K562 (cell line): ENCODE results near the gene MCF2. TPM values are rescaled to one million over a fixed set of nuclear protein-coding genes. Genes with fewer than 3 reads are reported as not detected.

ENCODE experiments used
- ATAC-seq: fragments of 200-7000 bp; cut with Tn5 transposase; 3 replicates; pipeline ENCODE4 v1.9.1; 2020; ENCODE audit warnings: moderate library complexity
- BruUV-seq: library from RNA; stranded (reverse); fragments of 400-500 nt; replicated peaks from 2 replicates; lab custom pipeline; 2021; lab: Mats Ljungman, UMichigan
- CTCF ChIA-PET: fragments of 300-600 bp; formaldehyde crosslinking; extraction: SDS; loops from one replicate; lab custom pipeline; 2021; ENCODE audit warnings: low intra/inter-chr PET ratio; lab: Yijun Ruan, JAX
- POLR2A ChIA-PET: fragments of 300-600, 350-650 bp; sonication (Branson Sonifier 250); formaldehyde crosslinking; extraction: SDS; loops from one replicate; lab custom pipeline; 2021; ENCODE audit warnings: antibody characterized with exemption, inconsistent platforms; lab: Yijun Ruan, JAX
- DNase-seq, 4 experiments: peaks; one replicate each; pipeline versions ENCODE4 v3.0.0 to v3.0.0-alpha.2; 2011 to 2018; ENCODE audit warnings: low spot score in 3 of 4, mixed read lengths in 3 of 4; ENCODE audit errors: extremely low read depth in 1 of 4
- FAIRE-seq: peaks from 2 replicates; lab custom pipeline; 2011; peaks lifted over from hg19 to GRCh38; lab: Jason Lieb, UNC
- H2AFZ ChIP-seq: 2 replicates; pipeline ENCODE4 v1.6.0; 2011; ENCODE audit warnings: low read depth, low read length, control low read depth, inconsistent platforms
- H3K27ac ChIP-seq: fragments of 200-600 bp; 3 replicates; pipeline ENCODE4 v1.8.0; 2011; ENCODE audit warnings: low read depth, mild to moderate bottlenecking, control low read depth, inconsistent platforms, low read length, moderate library complexity, mixed read lengths; ENCODE audit errors: extremely low read depth
- H3K27me3 ChIP-seq, 2 experiments: fragments of 300-600 bp in 1 of 2; 2 replicates in 1 of 2; 3 replicates in 1 of 2; pipeline versions ENCODE4 v1.6.0 to v1.8.0; 2011; ENCODE audit warnings: inconsistent platforms in 2 of 2, low read length in 2 of 2, mild to moderate bottlenecking in 1 of 2, mixed read lengths in 1 of 2, moderate library complexity in 1 of 2; ENCODE audit not compliant: control insufficient read depth in 2 of 2, insufficient read depth in 2 of 2
- H3K36me3 ChIP-seq: fragments of 300-600 bp; 3 replicates; pipeline ENCODE4 v1.8.0; 2011; ENCODE audit warnings: mild to moderate bottlenecking, low read length, inconsistent platforms; ENCODE audit not compliant: control insufficient read depth, insufficient read depth
- H3K4me1 ChIP-seq, 2 experiments: fragments of 200-600 bp in 1 of 2; replicated peaks in 1 of 2; 2 replicates in 1 of 2; 3 replicates in 1 of 2; pipeline versions ENCODE4 v1.5.1 to v1.8.0; 2011; ENCODE audit warnings: inconsistent platforms in 2 of 2, low read length in 2 of 2, mild to moderate bottlenecking in 1 of 2, mixed read lengths in 1 of 2, moderate library complexity in 1 of 2; ENCODE audit not compliant: control insufficient read depth in 2 of 2, insufficient read depth in 2 of 2
- H3K4me2 ChIP-seq: 2 replicates; pipeline ENCODE4 v1.6.1; 2011; ENCODE audit warnings: low read length, control low read depth, inconsistent platforms, mixed read lengths; ENCODE audit not compliant: insufficient read depth
- H3K4me3 ChIP-seq: fragments of 200-600 bp; sonication (generic), shearing (Covaris generic); 2 replicates; pipeline ENCODE4 v1.5.1; 2016; ENCODE audit warnings: control low read depth, inconsistent platforms
- H3K79me2 ChIP-seq: fragments of 200-600 bp; 3 replicates; pipeline ENCODE4 v1.8.0; 2011; ENCODE audit warnings: low read length, inconsistent platforms; ENCODE audit not compliant: control insufficient read depth, insufficient read depth
- H3K9ac ChIP-seq, 2 experiments: 2 replicates each; pipeline versions ENCODE4 v1.6.0 to v1.6.1; 2011; ENCODE audit warnings: low read depth in 2 of 2, low read length in 2 of 2, control low read depth in 1 of 2, inconsistent platforms in 1 of 2, mild to moderate bottlenecking in 1 of 2, mixed read lengths in 1 of 2; ENCODE audit not compliant: insufficient read depth in 1 of 2
- H3K9me1 ChIP-seq: one replicate; pipeline ENCODE4 v1.6.0; 2011; ENCODE audit warnings: inconsistent platforms, mild to moderate bottlenecking, low read length, moderate library complexity; ENCODE audit not compliant: control insufficient read depth, insufficient read depth
- H3K9me3 ChIP-seq: replicated peaks from 2 replicates; pipeline ENCODE4 v1.5.1; 2011; ENCODE audit warnings: low read depth, low read length, inconsistent platforms; ENCODE audit not compliant: control insufficient read depth, insufficient read depth
- H4K20me1 ChIP-seq: replicated peaks from 2 replicates; pipeline ENCODE4 v1.6.1; 2011; ENCODE audit warnings: low read length, inconsistent platforms, mixed read lengths; ENCODE audit not compliant: control insufficient read depth, insufficient read depth
- ATF7 ChIP-seq: fragments of 450-650 bp; IDR thresholded peaks from 2 replicates; pipeline ENCODE4 v1.7.1; 2014; ENCODE audit warnings: mild to moderate bottlenecking, moderate library complexity
- BRCA1 ChIP-seq, 2 experiments: fragments of 450-650 bp in 1 of 2; sonication (generic) in 1 of 2; formaldehyde crosslinking in 1 of 2; IDR thresholded peaks; 2 replicates each; pipeline versions ENCODE4 v1.5.0 to v1.6.1; 2017 to 2020; ENCODE audit warnings: mild to moderate bottlenecking in 1 of 2, missing genetic modification reagents in 1 of 2
- CBX3 ChIP-seq, 2 experiments: IDR thresholded peaks; 1 replicate in 1 of 2; 2 replicates in 1 of 2; pipeline ENCODE4 v1.6.1; 2012; ENCODE audit warnings: inconsistent platforms in 2 of 2, low read length in 2 of 2, borderline replicate concordance in 1 of 2, control low read depth in 1 of 2
- FOXM1 ChIP-seq, 2 experiments: fragments of 450-650 bp in 1 of 2; sonication (generic) in 1 of 2; formaldehyde crosslinking in 1 of 2; IDR thresholded peaks; 2 replicates each; pipeline versions ENCODE4 v1.6.1 to v1.9.0; 2017 to 2022; ENCODE audit warnings: low read depth in 2 of 2, mild to moderate bottlenecking in 2 of 2, missing genetic modification reagents in 1 of 2, moderate library complexity in 1 of 2
- GABPB2 ChIP-seq: fragments of 250-450 bp; sonication (Bioruptor Pico); conservative IDR thresholded peaks from 2 replicates; pipeline ENCODE4 v1.5.1; 2021; ENCODE audit warnings: mild to moderate bottlenecking
- GATAD2A ChIP-seq: fragments of 450-650 bp; IDR thresholded peaks from 2 replicates; pipeline ENCODE4 v1.6.1; 2017
- HMG20A ChIP-seq: fragments of 450-650 bp; formaldehyde crosslinking; conservative IDR thresholded peaks from 2 replicates; pipeline ENCODE4 v1.4.0; 2020; ENCODE audit warnings: mild to moderate bottlenecking, mixed read lengths
- KDM5B ChIP-seq: fragments of 200-600 bp; sonication (generic); IDR thresholded peaks from 2 replicates; pipeline ENCODE4 v1.6.1; 2012; ENCODE audit warnings: low read depth, mild to moderate bottlenecking, moderate library complexity, low read length, control low read depth, inconsistent platforms; ENCODE audit not compliant: insufficient replicate concordance
- MCM7 ChIP-seq, 2 experiments: fragments of 450-650 bp; IDR thresholded peaks; 2 replicates each; pipeline ENCODE4 v1.6.1; 2016 to 2018
- PTRF ChIP-seq: fragments of 450-650 bp; IDR thresholded peaks from 2 replicates; pipeline ENCODE4 v1.6.1; 2016; ENCODE audit warnings: mild to moderate bottlenecking, missing genetic modification characterization, missing compliant biosample characterization
- PTTG1 ChIP-seq: fragments of 450-650 bp; IDR thresholded peaks from 2 replicates; pipeline ENCODE4 v1.6.1; 2016; ENCODE audit warnings: low read depth, mild to moderate bottlenecking, missing genetic modification characterization, missing compliant biosample characterization
- RNF219 ChIP-seq: fragments of 250-450 bp; sonication (Bioruptor Pico); IDR thresholded peaks from 2 replicates; pipeline ENCODE4 v1.5.0; 2022; ENCODE audit warnings: mild to moderate bottlenecking
- SMARCE1 ChIP-seq: fragments of 450-650 bp; IDR thresholded peaks from 2 replicates; pipeline ENCODE4 v1.7.1; 2016; ENCODE audit warnings: mild to moderate bottlenecking
- SNIP1 ChIP-seq: fragments of 450-650 bp; IDR thresholded peaks from 2 replicates; pipeline ENCODE4 v1.7.1; 2017; ENCODE audit warnings: low read depth, mild to moderate bottlenecking
- SRSF3 ChIP-seq: fragments of 200-400 bp; formaldehyde crosslinking; IDR thresholded peaks from 2 replicates; pipeline ENCODE4 v1.6.1; 2016; ENCODE audit warnings: mild to moderate bottlenecking, low read length, moderate library complexity; ENCODE audit not compliant: insufficient read depth
- TFAM ChIP-seq: fragments of 250-450 bp; sonication (Bioruptor Pico); conservative IDR thresholded peaks from 2 replicates; pipeline ENCODE4 v1.5.0; 2021; ENCODE audit warnings: mild to moderate bottlenecking, moderate library complexity
- ZNF3 ChIP-seq: fragments of 250-450 bp; sonication (Bioruptor Pico); IDR thresholded peaks from 2 replicates; pipeline ENCODE4 v1.5.0; 2021; ENCODE audit warnings: mild to moderate bottlenecking, moderate library complexity
- ZNF316 ChIP-seq: fragments of 450-650 bp; IDR thresholded peaks from 2 replicates; pipeline ENCODE4 v1.6.1; 2016
- ZNF592 ChIP-seq: fragments of 450-650 bp; IDR thresholded peaks from 2 replicates; pipeline ENCODE4 v1.6.1; 2017; ENCODE audit warnings: antibody characterized with exemption, mild to moderate bottlenecking
- ZNF75A ChIP-seq: fragments of 450-650 bp; formaldehyde crosslinking; IDR thresholded peaks from 2 replicates; pipeline ENCODE4 v1.4.0; 2020; ENCODE audit warnings: mild to moderate bottlenecking
- WGBS: fragments of 100-300 bp; shearing (Covaris generic); methylation state at CpG from one replicate; pipeline ENCODE4 v1.1.6; 2016; ENCODE audit warnings: low coverage, mixed read lengths; ENCODE audit not compliant: insufficient coverage; ENCODE audit errors: missing lambda C conversion rate; 5-methylcytosine and 5-hydroxymethylcytosine counted together
- in situ Hi-C: fragments of 300-500 bp; cut with MboI; formaldehyde crosslinking; loops from 4 replicates; pipeline ENCODE4 v1.15.0; 2018; ENCODE audit warnings: inconsistent platforms, mixed read lengths
- intact Hi-C: fragments of 100-400 bp; cut with micrococcal nuclease; formaldehyde crosslinking; loops from 2 replicates; pipeline ENCODE4 v1.14.2; 2022
- polyA plus RNA-seq, 8 experiments: library from polyadenylated mRNA; depleted of rRNA in 4 of 8; stranded (reverse) in 5 of 8; unstranded in 3 of 8; fragments of >200 nt; fragmentation: Nextera tagmentation in 2 of 8; fragmentation: Illumina TruSeq in 1 of 8; extraction: Ambion mirVana in 2 of 8; extraction: Trizol in 1 of 8; gene quantifications; 2 replicates each; pipeline versions ENCODE4 v1.2.1 to v1.2.3, GENCODE V29; 2011 to 2014; ENCODE audit warnings: inconsistent platforms in 1 of 8, missing spikeins in 1 of 8
- total RNA-seq, 7 experiments: library from RNA; depleted of rRNA in 6 of 7; stranded (reverse); fragments of >200 nt in 6 of 7; fragmentation: Illumina TruSeq in 2 of 7; extraction: Trizol in 2 of 7; gene quantifications; 2 replicates each; pipeline versions ENCODE4 v1.2.1 to v1.2.3, GENCODE V29; 2011 to 2021; ENCODE audit warnings: low replicate concordance in 1 of 7

Gene MCF2
- total and polyA plus RNA-seq, 9 of the 15 experiments (the other 6 are each of a cell fraction or from before 2014, with no cell fraction given) = 0.03 to 0.78 (median 0.08) TPM; not detected in 3

GRCh38 chrX:139725720-139726119, 17.8 kb upstream of the MCF2 start:
- in situ Hi-C loops (no loop called here), intact Hi-C loops (no loop called here)
- Histone ChIP-seq H3K4me2 (no peak overlapping the region), H2AFZ (no peak overlapping the region), H3K27me3 (no peaks in the 10 kb centered on the region), H3K4me3 (no peak overlapping the region), H3K9ac (no peak overlapping the region), H3K36me3 (0 out of 3 replicates have a peak, but pooled peaks cover 3% of the 10 kb centered on the region), H3K9me1 (no peaks in the 10 kb centered on the region), H4K20me1 (no peaks in the 10 kb centered on the region), H3K9me3 (no peaks in the 10 kb centered on the region), H3K4me1 (no peaks in the 10 kb centered on the region)
- CTCF ChIA-PET = no interaction called here
- POLR2A ChIA-PET = no interaction called here
- 100% methylated on average over 1 of the region's 1 CpG for WGBS
- FAIRE-seq (no peak), ATAC-seq (no peak)
- BruUV-seq = no TSS peak
- no peak for TF ChIP-seq ZNF316
- no peak for TF ChIP-seq MCM7 (IDR thresholded peaks at IDR 0.05)
- TF ChIP-seq ZNF75A (CRISPR knock-in tag) = no peak
- TF ChIP-seq ZNF3 = no peak
- TF ChIP-seq PTRF = no peak
- TF ChIP-seq HMG20A (CRISPR knock-in tag) = no peak
- no peak for TF ChIP-seq PTTG1 (tag)
- TF ChIP-seq SMARCE1 = no peak
- no peak for TF ChIP-seq SNIP1
- TF ChIP-seq SRSF3 = no peak
- TF ChIP-seq RNF219 = no peak
- no peak for TF ChIP-seq GATAD2A
- TF ChIP-seq TFAM (CRISPR knock-in tag) = no peak
- no peak for TF ChIP-seq FOXM1 (IDR thresholded peaks at IDR 0.05; ENCODE audit: low read depth)
- no peak for TF ChIP-seq FOXM1 (CRISPR knock-in tag; IDR thresholded peaks at IDR 0.05; ENCODE audit: low read depth)
- TF ChIP-seq ZNF592 = no peak
- no peak for TF ChIP-seq KDM5B
- TF ChIP-seq CBX3 (IDR thresholded peaks at IDR 0.05; ENCODE audit: borderline replicate concordance in 1 of 2, low read length in 2 of 2) = no peak
- TF ChIP-seq BRCA1 (IDR thresholded peaks at IDR 0.05) = no peak
- no peak for TF ChIP-seq BRCA1 (CRISPR knock-in tag; IDR thresholded peaks at IDR 0.05)
- no peak for TF ChIP-seq ATF7
- TF ChIP-seq GABPB2 (CRISPR knock-in tag) = no peak
- TF ChIP-seq, all 486 proteins: peak for 0
- DNase-seq = no peak
- Histone ChIP-seq H3K79me2 (no peaks in the 10 kb centered on the region), H3K27ac (no peak overlapping the region)
